Fibroblast of mammary gland (primary cell): ENCODE measurements around the gene CATSPERD.
A peak's percentile ranks its signal among the peaks of the same experiment; 100 is the strongest.

Experiments used
- DNase-seq: peaks from one replicate; pipeline ENCODE4 v3.0.0-alpha.2; 2010; ENCODE audit warnings: low read depth
- H3K4me3 ChIP-seq: 2 replicates; pipeline ENCODE4 v1.5.1; 2011; ENCODE audit warnings: low read depth, mild to moderate bottlenecking, low read length, moderate library complexity; ENCODE audit not compliant: control insufficient read depth
- TF ChIP-seq, protein P1 (sequence below): conservative IDR thresholded peaks from 2 replicates; pipeline ENCODE4 v1.5.1; 2011; ENCODE audit warnings: low read depth, low read length, inconsistent platforms; ENCODE audit not compliant: control insufficient read depth, insufficient read depth

CATSPERD gene

GRCh38 chr19:5790559-5791520 is 70.4 kb downstream of the CATSPERD start, which contains the start of gene DUS3L:
Gene DUS3L (minus strand): TSS chr19:5791163. CDS start chr19:5791141, 22 bp downstream.
- H3K4me3 ChIP-seq: peak within 1 kb of the TSS; percentile 93
- TF ChIP-seq, protein P1, sequence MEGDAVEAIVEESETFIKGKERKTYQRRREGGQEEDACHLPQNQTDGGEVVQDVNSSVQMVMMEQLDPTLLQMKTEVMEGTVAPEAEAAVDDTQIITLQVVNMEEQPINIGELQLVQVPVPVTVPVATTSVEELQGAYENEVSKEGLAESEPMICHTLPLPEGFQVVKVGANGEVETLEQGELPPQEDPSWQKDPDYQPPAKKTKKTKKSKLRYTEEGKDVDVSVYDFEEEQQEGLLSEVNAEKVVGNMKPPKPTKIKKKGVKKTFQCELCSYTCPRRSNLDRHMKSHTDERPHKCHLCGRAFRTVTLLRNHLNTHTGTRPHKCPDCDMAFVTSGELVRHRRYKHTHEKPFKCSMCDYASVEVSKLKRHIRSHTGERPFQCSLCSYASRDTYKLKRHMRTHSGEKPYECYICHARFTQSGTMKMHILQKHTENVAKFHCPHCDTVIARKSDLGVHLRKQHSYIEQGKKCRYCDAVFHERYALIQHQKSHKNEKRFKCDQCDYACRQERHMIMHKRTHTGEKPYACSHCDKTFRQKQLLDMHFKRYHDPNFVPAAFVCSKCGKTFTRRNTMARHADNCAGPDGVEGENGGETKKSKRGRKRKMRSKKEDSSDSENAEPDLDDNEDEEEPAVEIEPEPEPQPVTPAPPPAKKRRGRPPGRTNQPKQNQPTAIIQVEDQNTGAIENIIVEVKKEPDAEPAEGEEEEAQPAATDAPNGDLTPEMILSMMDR: no peak
- DNase-seq: peak; percentile 98

GRCh38 chr19:5792224-5792623 is 71.8 kb downstream of the CATSPERD start:
- H3K4me3 ChIP-seq: no peak overlapping the region
- TF ChIP-seq, protein P1: no peak
- DNase-seq: no peak

DNA sequence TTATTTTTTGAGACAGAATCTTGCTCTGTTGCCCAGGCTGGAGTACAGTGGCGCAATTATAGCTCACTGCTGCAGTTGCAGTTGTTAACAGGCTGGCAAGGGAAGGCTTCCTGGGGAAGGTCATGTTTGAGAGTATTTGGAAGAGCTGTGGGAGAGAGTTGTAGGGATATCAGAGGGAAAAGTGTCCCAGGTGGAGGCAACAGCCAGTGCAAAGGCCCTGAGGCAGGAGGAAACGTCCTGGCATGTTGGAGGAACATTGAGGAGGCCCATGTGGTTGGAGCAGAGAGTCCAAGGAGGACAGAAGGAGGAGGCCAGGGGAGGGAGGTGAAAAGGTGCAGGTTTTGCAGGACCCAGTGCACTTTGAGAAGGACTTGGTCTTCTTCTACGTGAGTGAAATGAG is 72.8 kb downstream of the CATSPERD start:
- TF ChIP-seq, protein P1: no peak
- no peak overlapping the region for H3K4me3 ChIP-seq
- DNase-seq: no peak

DNA sequence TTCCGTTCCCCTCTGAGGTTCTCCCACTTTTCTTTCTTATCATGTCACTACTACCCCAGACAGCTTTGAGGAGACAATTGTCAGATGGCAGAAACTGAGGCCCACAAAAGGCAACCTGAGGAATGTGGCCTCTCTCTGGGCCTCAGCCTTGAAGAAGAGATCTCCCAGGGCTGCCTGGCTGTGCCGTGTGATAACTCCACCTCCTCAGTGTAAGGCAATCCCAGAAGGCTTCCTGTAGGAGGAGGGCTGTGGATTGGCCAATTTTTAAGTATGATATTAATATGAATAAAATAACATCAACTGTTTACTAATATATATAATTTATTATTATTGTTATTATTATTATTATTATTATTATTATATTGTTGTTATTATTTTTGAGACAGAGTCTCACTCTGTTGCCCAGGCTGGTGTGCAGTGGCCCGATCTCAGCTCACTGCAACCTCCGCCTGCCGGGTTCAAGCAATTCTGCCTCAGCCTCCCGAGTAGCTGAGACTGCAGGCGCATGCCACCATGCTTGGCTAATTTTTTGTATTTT is 75.0 kb downstream of the CATSPERD start:
- TF ChIP-seq, protein P1: no peak
- no peak for DNase-seq

GRCh38 chr19:5798244-5798643 is 77.8 kb downstream of the CATSPERD start:
- no peak overlapping the region for H3K4me3 ChIP-seq
- TF ChIP-seq, protein P1: no peak
- no peak for DNase-seq

More for the DNA sequence above, 75.0 kb downstream of the CATSPERD start:
- H3K4me3 ChIP-seq: no peak overlapping the region

DNA sequence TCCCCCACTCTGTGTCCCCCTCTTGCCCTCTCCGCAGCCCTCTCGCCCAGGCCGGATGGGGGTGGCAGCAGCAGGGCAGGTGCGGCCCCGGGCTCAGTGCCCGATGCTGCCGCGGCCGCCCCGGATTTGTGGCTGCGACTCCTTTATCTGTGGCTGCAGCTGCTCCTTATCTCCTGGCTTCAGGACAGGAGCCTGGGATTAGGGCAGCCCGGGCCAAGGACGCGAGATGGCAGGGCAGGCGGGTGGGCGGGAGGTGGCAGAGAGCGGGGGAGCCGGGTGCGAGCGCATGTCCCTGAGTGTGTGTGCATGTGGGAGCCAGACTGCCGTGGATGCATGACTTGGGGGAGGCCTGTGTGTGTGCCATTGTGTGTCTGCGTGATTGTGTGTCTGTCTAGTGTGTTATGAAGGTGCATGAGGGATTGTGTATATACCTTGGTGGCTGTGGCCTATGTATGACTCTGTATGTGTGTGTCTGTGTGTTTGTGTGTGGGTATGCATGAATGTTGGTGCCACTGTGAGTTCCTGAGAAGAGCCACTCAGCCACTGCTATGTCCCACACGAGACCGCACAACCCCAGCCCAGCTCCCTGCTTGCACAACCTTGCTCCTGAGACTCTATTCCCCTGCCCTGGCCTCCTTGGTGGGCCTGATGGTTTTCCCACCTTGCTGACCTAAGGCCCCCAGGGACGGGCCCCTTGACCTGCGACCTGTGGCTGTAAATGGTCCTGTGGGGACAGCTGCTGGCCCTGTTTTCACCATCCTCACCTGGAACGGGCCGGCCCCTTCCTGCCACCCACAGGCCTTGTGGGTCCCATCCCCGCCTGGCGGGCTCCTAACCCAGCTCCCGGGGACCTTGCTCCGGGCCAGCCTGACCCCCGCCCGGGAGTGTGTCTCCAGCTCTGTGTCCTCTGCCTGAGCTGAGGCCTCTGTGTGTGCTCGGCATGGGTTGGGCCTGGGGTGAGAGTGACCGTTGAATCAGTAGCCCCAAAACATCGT is 79.1 kb downstream of the CATSPERD start:
- TF ChIP-seq, protein P1: no peak
- H3K4me3 ChIP-seq: no peak overlapping the region
- DNase-seq: no peak
